Activated CD4-positive, alpha-beta T cell treated with anti-CD3 and anti-CD28 coated beads, Interleukin-2, amount 10 ng/mL, durations not matched to agents 7 days and 5 days (primary cell): ENCODE measurements around the gene KPNA2. TPM values are rescaled to one million over a fixed set of nuclear protein-coding genes. Genes with fewer than 3 reads are reported as not detected.
"Not testable (repeated sequence)": the region's sequence is repeated elsewhere in the genome, so short reads cannot be mapped to it uniquely, and the experiment has no call there.

ENCODE experiments used
- CTCF ChIA-PET: fragments of 350-600 bp; sonication (Branson Sonifier 250); formaldehyde crosslinking; loops from one replicate; lab custom pipeline; 2021; ENCODE audit warnings: antibody characterized with exemption; lab: Charles Lee
- POLR2A ChIA-PET: fragments of 350-600 bp; sonication (Branson Sonifier 250); formaldehyde crosslinking; loops from one replicate; lab custom pipeline; 2021; ENCODE audit warnings: antibody characterized with exemption; lab: Charles Lee
- DNase-seq: peaks from one replicate; pipeline ENCODE4 v3.0.0-alpha.2; 2020
- H3K27ac Mint-ChIP-seq: one replicate; pipeline ENCODE4 v1.8.0; 2021; ENCODE audit warnings: mild to moderate bottlenecking, moderate library complexity, mixed read lengths
- H3K27me3 Mint-ChIP-seq: one replicate; pipeline ENCODE4 v1.8.0; 2021; ENCODE audit warnings: mixed read lengths
- H3K36me3 Mint-ChIP-seq: one replicate; pipeline ENCODE4 v1.8.0; 2021; ENCODE audit warnings: low read depth, mixed read lengths
- H3K4me1 Mint-ChIP-seq: one replicate; pipeline ENCODE4 v1.8.0; 2021; ENCODE audit warnings: mixed read lengths
- H3K4me3 Mint-ChIP-seq: one replicate; pipeline ENCODE4 v1.8.0; 2021; ENCODE audit warnings: mild to moderate bottlenecking, moderate library complexity, mixed read lengths
- H3K9me3 Mint-ChIP-seq: one replicate; pipeline ENCODE4 v1.8.0; 2021; ENCODE audit warnings: mixed read lengths
- total RNA-seq, 2 experiments: library from RNA; stranded (reverse); gene quantifications; one replicate each; pipeline ENCODE4 v1.2.3, GENCODE V29; 2021

Gene KPNA2
- total RNA-seq, 2 experiments from 2014 or later: 265 to 292 TPM

GRCh38 chr17:68004201-68004600 lies 31.3 kb upstream of the KPNA2 start:
- Mint-ChIP-seq H3K36me3 (no peaks in the 10 kb centered on the region), H3K27ac (no peak overlapping the region), H3K4me3 (no peak overlapping the region), H3K9me3 (no peaks in the 10 kb centered on the region), H3K27me3 (peaks cover under 1% of the 10 kb centered on the region), H3K4me1 (no peaks in the 10 kb centered on the region)
- DNase-seq: no peak
- ChIA-PET CTCF (no interaction called here), POLR2A (no interaction called here)

- ChIA-PET CTCF (interaction anchor here (1.3 to 4.2 kb wide), 2 partner anchors 10 to 13 kb away, joined by 3 to 18 read pairs; no protein-coding TSS in a partner anchor), POLR2A (no interaction called here)
- H3K27ac Mint-ChIP-seq: no peak overlapping the region
Observed at GRCh38 chr17:68006797-68007196, 28.7 kb upstream of the KPNA2 start.

GRCh38 chr17:68011199-68011665 lies 24.3 kb upstream of the KPNA2 start:
- ChIA-PET POLR2A (no interaction called here), CTCF (interaction anchor here (1.1 kb wide), 2 partner anchors 8 to 39 kb away, joined by 3 to 4 read pairs; no protein-coding TSS in a partner anchor)
- H3K27me3 Mint-ChIP-seq: peaks cover 5% of the 10 kb centered on the region
- H3K27ac Mint-ChIP-seq: no peak overlapping the region
- H3K9me3 Mint-ChIP-seq: no peaks in the 10 kb centered on the region
- peaks cover 6% of the 10 kb centered on the region for H3K4me1 Mint-ChIP-seq
- DNase-seq: peak; percentile 64
- no peaks in the 10 kb centered on the region for H3K36me3 Mint-ChIP-seq
- peak overlapping the region; percentile 51 for H3K4me3 Mint-ChIP-seq

More at GRCh38 chr17:68006797-68007196, 28.7 kb upstream of the KPNA2 start:
- Mint-ChIP-seq H3K4me1 (peaks cover 6% of the 10 kb centered on the region), H3K4me3 (no peak overlapping the region), H3K27me3 (no peaks in the 10 kb centered on the region), H3K9me3 (no peaks in the 10 kb centered on the region), H3K36me3 (no peaks in the 10 kb centered on the region)
- no peak for DNase-seq

GRCh38 chr17:68013385-68013784 lies 22.1 kb upstream of the KPNA2 start:
- no peaks in the 10 kb centered on the region for H3K36me3 Mint-ChIP-seq
- peaks cover 7% of the 10 kb centered on the region for H3K27me3 Mint-ChIP-seq
- POLR2A ChIA-PET: no interaction called here
- no peaks in the 10 kb centered on the region for H3K9me3 Mint-ChIP-seq
- H3K4me3 Mint-ChIP-seq: no peak overlapping the region
- no peak for DNase-seq
- peaks cover 6% of the 10 kb centered on the region for H3K4me1 Mint-ChIP-seq
- no peak overlapping the region for H3K27ac Mint-ChIP-seq
- CTCF ChIA-PET: no interaction called here

GRCh38 chr17:68015081-68015723 lies 20.3 kb upstream of the KPNA2 start:
- Mint-ChIP-seq H3K4me3 (no peak overlapping the region), H3K27ac (no peak overlapping the region), H3K9me3 (no peaks in the 10 kb centered on the region), H3K4me1 (peaks cover 14% of the 10 kb centered on the region), H3K36me3 (peaks cover 2% of the 10 kb centered on the region), H3K27me3 (peaks cover 7% of the 10 kb centered on the region)
- POLR2A ChIA-PET: no interaction called here
- DNase-seq: no peak
- CTCF ChIA-PET: no interaction called here

GRCh38 chr17:68016838-68017237 lies 18.7 kb upstream of the KPNA2 start:
- peaks cover 7% of the 10 kb centered on the region for H3K27me3 Mint-ChIP-seq
- peaks cover 14% of the 10 kb centered on the region for H3K4me1 Mint-ChIP-seq
- CTCF ChIA-PET: interaction anchor here (0.6 to 1.1 kb wide), 2 partner anchors 11 to 45 kb away, joined by 3 read pairs; no protein-coding TSS in a partner anchor
- H3K9me3 Mint-ChIP-seq: no peaks in the 10 kb centered on the region
- peaks cover 2% of the 10 kb centered on the region for H3K36me3 Mint-ChIP-seq
- DNase-seq: no peak
- H3K27ac Mint-ChIP-seq: no peak overlapping the region
- no peak overlapping the region for H3K4me3 Mint-ChIP-seq
- POLR2A ChIA-PET: no interaction called here

- H3K27me3 Mint-ChIP-seq, H3K9me3 Mint-ChIP-seq, DNase-seq, H3K27ac Mint-ChIP-seq, CTCF ChIA-PET, H3K36me3 Mint-ChIP-seq, H3K4me3 Mint-ChIP-seq, POLR2A ChIA-PET: not testable (repeated sequence)
- H3K4me1 Mint-ChIP-seq: peaks cover 14% of the 10 kb centered on the region
Observed at GRCh38 chr17:68018493-68018892, 17.0 kb upstream of the KPNA2 start.

- H3K9me3 Mint-ChIP-seq: peaks cover 2% of the 10 kb centered on the region
- peak overlapping the region; percentile 94 for H3K27ac Mint-ChIP-seq
- ChIA-PET CTCF (interaction anchor here (0.5 to 1.8 kb wide), 8 partner anchors 8 to 536 kb away, joined by 3 to 18 read pairs (median 4); partner anchors contain the start of gene KPNA2), POLR2A (interaction anchor here (1.1 kb wide), 1 partner anchor 16 kb away, joined by 3 read pairs; the partner anchor contains the start of gene KPNA2)
- peak overlapping the region; percentile 81 for H3K4me3 Mint-ChIP-seq
- peaks cover 14% of the 10 kb centered on the region for H3K4me1 Mint-ChIP-seq
- H3K36me3 Mint-ChIP-seq: peaks cover 2% of the 10 kb centered on the region
- no peak for DNase-seq
- peaks cover 9% of the 10 kb centered on the region for H3K27me3 Mint-ChIP-seq
Observed at GRCh38 chr17:68019336-68019674, 16.2 kb upstream of the KPNA2 start.

GRCh38 chr17:68019675-68020408 lies 15.7 kb upstream of the KPNA2 start:
- Mint-ChIP-seq H3K4me3 (peak overlapping the region; percentile 81), H3K36me3 (peaks cover 2% of the 10 kb centered on the region), H3K9me3 (peaks cover 2% of the 10 kb centered on the region), H3K27me3 (peaks cover 6% of the 10 kb centered on the region), H3K27ac (peak overlapping the region; percentile 94), H3K4me1 (peaks cover 14% of the 10 kb centered on the region)
- ChIA-PET POLR2A (interaction anchor here (0.7 to 1.1 kb wide), 3 partner anchors 9 to 159 kb away, joined by 3 to 5 read pairs (median 3); partner anchors contain the start of gene KPNA2), CTCF (interaction anchor here (0.5 to 1.8 kb wide), 11 partner anchors 9 to 536 kb away, joined by 3 to 18 read pairs (median 3); partner anchors contain the start of gene KPNA2)
- DNase-seq: peak; percentile 95

GRCh38 chr17:68020409-68020756 lies 15.2 kb upstream of the KPNA2 start:
- POLR2A ChIA-PET: interaction anchor here (0.7 kb wide), 1 partner anchor 8 kb away, joined by 3 read pairs; no protein-coding TSS in a partner anchor
- peak overlapping the region; percentile 81 for H3K4me3 Mint-ChIP-seq

GRCh38 chr17:68020791-68021190 lies 14.7 kb upstream of the KPNA2 start:
- H3K27me3 Mint-ChIP-seq, H3K9me3 Mint-ChIP-seq, POLR2A ChIA-PET, H3K36me3 Mint-ChIP-seq, DNase-seq: not testable (repeated sequence)
- H3K27ac Mint-ChIP-seq: peak overlapping the region; percentile 94
- CTCF ChIA-PET: interaction anchor here (0.6 to 1.8 kb wide), 3 partner anchors 12 to 26 kb away, joined by 3 to 18 read pairs (median 3); no protein-coding TSS in a partner anchor
- H3K4me3 Mint-ChIP-seq: peak overlapping the region; percentile 81
- H3K4me1 Mint-ChIP-seq: peaks cover 14% of the 10 kb centered on the region

More at GRCh38 chr17:68020409-68020756, 15.2 kb upstream of the KPNA2 start:
- H3K27ac Mint-ChIP-seq: peak overlapping the region; percentile 94
- peaks cover 2% of the 10 kb centered on the region for H3K36me3 Mint-ChIP-seq
- H3K27me3 Mint-ChIP-seq: peaks cover 4% of the 10 kb centered on the region
- peaks cover 2% of the 10 kb centered on the region for H3K9me3 Mint-ChIP-seq
- CTCF ChIA-PET: interaction anchor here (0.5 to 1.8 kb wide), 7 partner anchors 9 to 408 kb away, joined by 3 to 18 read pairs (median 3); partner anchors contain the start of gene KPNA2
- H3K4me1 Mint-ChIP-seq: peaks cover 14% of the 10 kb centered on the region
- DNase-seq: no peak

GRCh38 chr17:68021963-68022362 lies 13.6 kb upstream of the KPNA2 start:
- H3K9me3 Mint-ChIP-seq: peaks cover 2% of the 10 kb centered on the region
- CTCF ChIA-PET: interaction anchor here (1.6 kb wide), 1 partner anchor 15 kb away, joined by 4 read pairs; no protein-coding TSS in a partner anchor
- H3K4me1 Mint-ChIP-seq: peaks cover 14% of the 10 kb centered on the region
- no peak for DNase-seq
- H3K27ac Mint-ChIP-seq: no peak overlapping the region
- POLR2A ChIA-PET: no interaction called here
- no peak overlapping the region for H3K4me3 Mint-ChIP-seq
- peaks cover 3% of the 10 kb centered on the region for H3K27me3 Mint-ChIP-seq
- peaks cover 2% of the 10 kb centered on the region for H3K36me3 Mint-ChIP-seq
